Measurements from ENCODE around the gene SDHC.
A peak's percentile ranks its signal among the peaks of the same experiment; 100 is the strongest.
"Not testable (repeated sequence)": the region's sequence is repeated elsewhere in the genome, so short reads cannot be mapped to it uniquely, and the experiment has no call there.

The SDHC gene

DNA sequence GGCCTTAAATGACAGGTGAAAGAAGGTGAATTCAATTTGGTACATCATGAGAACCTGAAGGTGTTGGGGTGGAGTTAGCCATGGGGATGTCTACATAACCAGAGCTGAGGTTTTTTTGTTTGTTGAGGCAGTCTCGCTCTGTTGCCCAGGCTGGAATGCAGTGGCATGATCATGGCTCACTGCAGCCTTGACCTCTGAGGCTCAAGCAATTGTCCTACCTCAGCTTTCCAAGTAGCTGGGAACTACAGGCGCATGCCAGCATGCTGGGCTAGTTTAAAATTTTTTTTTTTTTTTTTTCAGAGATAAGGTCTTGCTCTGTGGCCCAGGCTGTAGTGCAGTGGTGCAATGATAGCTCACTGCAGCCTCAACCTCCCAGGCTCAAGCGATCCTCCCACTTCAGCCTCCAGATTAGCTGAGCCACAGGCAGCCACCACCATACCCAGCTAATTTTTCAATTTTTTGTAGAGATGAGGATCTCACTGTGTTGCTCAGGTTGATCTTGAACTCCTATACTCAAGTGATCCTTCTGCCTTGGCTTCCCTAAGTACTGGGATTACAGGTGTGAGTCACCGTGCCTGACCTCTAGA, 2.5 kb upstream of the SDHC start:
- DNase-seq (ENCODE audit: low spot score): no peak

DNA sequence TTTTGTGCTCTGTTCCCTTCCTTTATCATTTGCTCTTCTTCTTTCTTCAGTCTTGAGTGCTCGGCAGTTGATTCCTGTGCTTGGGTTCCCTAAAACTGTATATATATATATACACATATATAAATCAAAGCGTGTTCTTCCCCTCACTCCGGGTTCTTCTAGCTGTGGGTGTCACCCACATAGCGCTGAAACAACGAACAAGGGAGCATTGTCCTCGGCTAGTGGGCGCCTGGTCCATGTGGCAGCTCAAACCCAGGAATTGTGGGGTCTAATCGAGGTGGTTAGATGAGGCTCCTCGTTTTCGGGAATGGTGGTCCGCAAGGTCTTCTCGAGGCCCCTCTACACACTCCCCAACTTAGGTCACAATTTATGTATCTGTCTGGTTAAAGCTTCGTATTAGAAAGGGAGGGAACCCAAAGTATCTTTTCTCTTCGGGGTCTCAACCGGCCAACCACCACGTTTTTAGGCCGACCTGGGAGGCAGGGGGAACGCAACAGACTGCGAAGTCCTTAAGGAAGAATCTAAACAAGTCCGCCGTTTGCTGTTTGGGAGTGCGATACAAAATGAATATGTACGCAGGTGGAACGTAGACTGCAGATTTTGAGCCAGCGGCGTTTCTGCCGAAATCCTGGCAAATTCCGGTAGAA, 504 bp upstream of the SDHC start:
- peak; percentile 42 for DNase-seq (ENCODE audit: low spot score)

DNA sequence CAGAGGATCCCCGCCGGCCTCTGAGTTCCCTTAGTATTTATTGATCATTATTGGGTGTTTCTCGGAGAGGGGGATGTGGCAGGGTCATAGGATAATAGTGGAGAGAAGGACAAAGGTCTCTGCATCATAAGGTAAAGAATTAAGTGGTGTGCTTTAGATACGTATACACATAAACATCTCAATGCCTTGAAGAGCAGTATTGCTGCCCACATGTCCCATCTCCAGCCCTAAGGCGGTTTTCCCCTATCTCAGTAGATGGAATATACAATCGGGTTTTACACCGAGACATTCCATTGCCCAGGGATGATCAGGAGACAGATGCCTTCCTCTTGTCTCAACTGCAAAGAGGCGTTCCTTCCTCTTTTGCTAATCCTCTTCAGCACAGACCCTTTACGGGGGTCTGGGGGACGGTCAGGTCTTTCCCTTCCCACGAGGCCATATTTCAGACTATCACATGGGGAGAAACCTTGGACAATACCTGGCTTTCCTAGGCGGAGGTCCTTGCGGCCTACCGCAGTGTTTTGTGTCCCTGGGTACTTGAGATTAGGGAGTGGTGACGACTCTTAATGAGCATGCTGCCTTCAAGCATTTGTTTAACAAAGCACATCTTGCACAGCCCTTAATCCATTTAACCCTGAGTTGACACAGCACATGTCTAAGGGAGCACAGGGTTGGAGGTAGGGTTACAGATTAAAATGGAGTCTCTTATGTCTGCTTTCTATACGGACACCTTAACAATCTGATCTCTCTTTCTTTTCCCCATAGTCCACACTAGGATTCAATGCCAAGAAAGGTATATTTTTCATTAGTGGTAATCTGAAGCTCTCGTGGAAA, 1.9 kb downstream of the SDHC start:
- DNase-seq (ENCODE audit: low spot score): not testable (repeated sequence)

DNA sequence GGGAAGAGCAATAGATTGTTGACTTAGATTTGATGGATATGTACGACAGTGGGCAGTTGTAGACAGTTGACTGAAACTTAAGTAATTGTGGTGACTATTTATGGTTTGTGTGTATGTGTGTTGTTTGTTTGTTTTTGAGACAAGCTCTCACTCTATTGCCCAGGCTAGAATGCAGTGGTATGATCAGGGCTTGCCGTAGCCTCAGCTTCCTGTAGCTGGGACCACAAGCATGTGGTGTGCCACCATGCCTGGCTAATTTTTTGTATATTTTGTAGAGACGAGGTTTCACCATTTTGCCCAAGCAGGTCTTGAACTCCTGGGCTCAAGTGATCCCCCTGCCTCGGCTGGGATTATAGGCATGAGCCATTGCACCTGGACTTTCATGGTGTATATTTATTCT, 9.8 kb downstream of the SDHC start:
- DNase-seq (ENCODE audit: low spot score): no peak

DNA sequence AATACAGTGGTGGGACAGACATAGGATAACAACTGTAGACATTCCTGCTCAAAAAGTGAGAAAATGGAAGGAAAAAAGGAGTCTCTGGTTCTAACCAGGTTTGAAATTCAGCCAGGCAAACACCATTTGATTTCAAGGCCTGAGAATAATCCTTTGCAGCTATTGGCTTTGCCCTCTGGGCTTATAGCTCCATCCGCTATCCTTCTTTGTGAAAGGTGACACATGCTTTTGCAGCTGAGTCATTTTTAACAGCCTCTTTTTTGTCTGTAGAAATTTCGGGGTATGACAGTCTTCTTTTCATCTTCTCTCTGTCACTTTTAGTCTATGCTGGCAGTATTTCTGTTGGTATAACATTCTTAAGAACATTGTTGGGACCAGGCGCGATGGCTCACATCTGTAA, 16.2 kb downstream of the SDHC start:
- DNase-seq (ENCODE audit: low spot score): peak; percentile 5

DNA sequence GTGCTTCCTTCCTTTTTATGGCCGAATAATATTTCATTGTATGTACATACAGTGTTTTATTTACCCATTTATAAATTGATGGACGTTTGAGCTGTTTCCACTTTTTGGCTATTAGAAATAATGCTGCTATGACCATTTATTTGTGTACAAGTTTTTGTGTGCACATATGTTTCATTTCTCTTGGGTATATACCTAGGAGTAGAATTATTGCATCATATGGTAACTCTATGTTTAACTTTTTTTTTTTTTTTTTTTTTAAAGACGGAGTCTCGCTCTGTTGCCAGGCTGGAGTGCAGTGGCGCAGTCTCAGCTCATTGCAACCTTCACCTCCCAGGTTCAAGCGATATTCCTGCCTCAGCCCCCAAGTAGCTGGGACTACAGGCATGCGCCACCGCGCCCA, 19.0 kb downstream of the SDHC start:
- no peak for DNase-seq (ENCODE audit: low spot score)

DNA sequence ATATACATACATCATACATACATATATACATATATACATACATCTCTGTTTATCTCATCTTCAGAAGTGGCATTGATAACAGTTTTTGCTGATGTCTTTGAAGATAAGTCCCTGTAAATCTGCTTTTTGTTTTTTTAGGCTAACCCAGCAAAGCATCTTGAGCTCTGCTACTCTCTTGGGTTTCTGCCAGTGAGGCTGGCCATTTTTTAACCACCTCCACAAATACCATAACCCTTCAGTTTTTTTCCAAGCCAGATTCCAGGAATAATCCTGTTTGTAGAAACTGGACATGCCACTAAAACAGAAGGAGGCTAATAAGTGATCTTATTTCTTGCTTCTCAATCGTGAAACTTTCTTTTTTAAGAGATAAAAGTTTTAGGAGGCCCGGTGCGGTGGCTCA, 21.6 kb downstream of the SDHC start:
- no peak for DNase-seq (ENCODE audit: low spot score)

DNA sequence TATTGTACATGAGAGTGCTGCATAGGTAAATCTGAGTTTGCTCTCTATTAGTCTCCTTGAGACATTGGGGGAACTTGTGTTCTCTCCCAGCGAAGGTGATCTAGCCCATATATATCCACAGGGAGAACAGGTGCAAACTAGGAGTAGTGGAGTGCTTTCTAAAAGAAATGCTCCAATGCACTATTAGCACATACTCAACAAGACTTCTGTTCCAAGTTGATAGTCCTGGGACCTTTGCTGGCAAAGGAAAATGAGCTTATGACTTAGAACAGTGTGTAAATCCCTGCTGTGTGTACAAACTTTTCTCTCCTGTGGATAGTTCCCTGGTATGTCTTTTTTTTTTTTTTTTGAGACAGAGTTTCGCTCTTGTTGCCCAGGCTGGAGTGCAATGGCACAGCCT, 28.0 kb downstream of the SDHC start:
- DNase-seq (ENCODE audit: low spot score): no peak

DNA sequence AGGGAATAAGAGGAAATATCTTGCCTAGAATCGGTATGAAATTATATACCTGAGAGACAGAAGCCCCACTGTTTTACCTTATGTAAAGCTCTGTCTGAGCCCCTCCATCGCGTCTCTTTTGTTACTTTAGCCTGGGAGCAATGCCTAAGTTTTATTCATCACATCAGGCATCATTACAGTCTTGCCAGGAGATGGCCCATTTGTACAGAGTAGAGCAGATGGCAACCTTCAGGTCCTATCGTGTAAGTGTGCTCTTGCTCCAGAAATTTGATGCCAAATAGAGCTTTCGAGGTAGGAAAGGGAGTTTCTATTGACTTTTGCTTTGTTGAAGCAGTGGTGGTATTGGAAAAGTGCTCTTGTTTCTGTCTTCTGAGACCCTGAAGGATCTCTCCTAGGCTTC, 28.6 kb downstream of the SDHC start:
- no peak for DNase-seq (ENCODE audit: low spot score)

DNA sequence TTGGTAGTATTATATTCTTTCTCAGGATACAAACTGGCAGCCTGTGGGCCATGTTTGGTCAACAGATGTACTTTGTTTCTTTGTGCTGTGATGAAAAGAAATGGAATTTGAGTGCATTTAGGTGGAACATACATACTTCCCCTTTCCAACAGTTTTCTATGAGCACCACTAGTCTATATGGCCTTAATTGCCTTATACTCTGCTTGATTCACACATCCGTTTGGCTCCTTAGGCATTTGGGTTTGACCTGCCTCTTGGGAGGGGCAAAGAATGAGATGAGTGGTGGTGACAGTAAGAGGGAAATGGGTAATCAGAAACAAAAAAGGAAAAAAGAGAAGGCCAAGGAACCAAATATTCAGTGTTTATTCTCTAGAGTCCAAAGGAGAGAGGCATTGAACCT, 36.5 kb downstream of the SDHC start:
- DNase-seq (ENCODE audit: low spot score): no peak

DNA sequence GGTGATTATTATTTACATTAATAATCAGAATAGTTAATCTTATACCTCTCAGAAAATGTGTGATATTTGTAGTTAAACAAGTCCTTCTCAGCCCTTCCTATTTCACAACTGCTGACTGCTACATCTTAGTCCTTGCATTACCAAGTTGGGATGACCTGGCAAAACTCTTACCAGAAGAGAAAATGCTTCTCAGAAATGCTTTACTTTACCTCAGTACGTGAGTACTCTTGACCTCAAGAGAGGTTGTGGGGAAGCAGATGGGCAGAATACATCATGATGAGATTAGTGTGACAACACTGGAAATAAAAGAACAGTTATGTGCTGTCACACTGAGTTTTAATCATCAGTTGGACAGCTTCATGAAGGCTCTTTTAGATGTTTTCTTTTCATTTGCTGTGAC, 37.3 kb downstream of the SDHC start:
- no peak for DNase-seq (ENCODE audit: low spot score)

DNA sequence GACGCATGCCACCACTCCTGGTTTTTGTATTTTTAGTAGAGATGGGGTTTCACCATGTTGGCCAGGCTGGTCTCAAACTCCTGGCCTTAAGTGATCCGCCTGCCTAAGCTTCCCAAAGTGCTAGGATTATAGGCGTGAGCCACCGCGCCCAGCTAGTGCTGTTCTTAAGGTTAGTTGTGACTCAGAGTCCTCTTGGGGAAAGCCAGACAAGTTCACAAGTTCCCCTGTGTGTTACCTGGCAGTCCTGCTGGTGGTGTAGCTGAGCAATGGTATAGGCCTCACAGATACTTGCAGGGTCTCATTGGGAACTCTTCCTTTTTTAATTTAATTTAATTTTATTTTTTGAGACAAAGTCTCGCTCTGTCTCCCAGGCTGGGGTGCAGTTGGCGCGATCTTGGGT, 42.9 kb downstream of the SDHC start:
- no peak for DNase-seq (ENCODE audit: low spot score)

DNA sequence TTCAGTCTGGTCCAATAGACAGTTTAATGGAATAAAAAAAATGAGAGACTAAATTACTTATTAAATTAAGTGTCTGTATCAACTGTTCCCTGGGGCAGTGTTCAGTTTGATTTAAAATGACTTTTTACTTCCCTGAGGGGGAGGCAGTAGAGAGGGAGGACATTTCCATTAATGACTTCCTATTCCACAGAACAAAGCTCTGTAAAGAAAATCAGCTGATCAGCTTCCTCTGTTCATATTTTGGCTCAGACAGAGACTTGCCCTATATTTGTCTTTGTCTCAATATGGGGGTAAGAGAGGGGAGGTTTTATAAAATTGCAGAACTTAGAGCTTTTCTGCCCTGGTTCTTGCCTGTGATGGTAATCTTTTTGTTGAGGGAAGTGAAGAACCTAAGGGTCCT, 45.1 kb downstream of the SDHC start:
- no peak for DNase-seq (ENCODE audit: low spot score)

DNA sequence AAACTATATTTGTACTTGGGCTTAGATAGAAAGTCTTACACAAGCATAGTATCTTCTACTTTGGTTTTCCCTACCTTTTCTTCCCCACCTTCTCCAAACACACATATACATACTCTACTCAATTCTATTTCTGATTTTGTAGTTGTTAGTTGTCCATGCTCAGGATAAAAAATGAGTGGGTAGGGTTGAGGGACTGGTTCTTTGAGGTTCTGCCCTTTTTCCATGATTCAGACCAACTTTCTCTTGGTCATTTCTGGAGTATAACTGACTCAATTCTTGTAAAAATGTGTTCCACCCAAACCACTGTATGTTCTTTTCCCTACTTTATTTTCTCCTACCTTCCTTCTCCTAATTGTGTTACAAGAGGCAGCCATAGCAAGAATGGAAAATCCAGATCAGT, 50.2 kb downstream of the SDHC start:
- DNase-seq (ENCODE audit: low spot score): no peak

DNA sequence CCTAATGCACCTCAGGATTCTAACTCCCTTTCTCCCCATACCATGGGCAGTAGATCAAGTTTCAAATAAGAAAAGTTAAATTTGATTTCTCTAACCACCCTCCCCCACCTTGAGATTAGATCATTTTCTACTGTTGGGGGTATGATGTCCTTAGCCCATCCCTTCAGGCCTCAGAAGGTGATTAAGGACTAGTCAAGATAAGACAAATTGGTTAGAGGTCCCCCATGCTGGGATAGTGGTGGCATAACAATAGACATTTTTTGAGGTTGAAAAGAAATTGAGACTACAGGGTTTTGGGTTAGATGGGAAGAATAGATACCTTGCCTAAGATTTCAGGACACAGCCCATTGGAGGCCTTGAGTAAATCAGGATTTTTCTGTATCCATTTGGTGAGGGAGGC, 51.0 kb downstream of the SDHC start:
- no peak for DNase-seq (ENCODE audit: low spot score)

DNA sequence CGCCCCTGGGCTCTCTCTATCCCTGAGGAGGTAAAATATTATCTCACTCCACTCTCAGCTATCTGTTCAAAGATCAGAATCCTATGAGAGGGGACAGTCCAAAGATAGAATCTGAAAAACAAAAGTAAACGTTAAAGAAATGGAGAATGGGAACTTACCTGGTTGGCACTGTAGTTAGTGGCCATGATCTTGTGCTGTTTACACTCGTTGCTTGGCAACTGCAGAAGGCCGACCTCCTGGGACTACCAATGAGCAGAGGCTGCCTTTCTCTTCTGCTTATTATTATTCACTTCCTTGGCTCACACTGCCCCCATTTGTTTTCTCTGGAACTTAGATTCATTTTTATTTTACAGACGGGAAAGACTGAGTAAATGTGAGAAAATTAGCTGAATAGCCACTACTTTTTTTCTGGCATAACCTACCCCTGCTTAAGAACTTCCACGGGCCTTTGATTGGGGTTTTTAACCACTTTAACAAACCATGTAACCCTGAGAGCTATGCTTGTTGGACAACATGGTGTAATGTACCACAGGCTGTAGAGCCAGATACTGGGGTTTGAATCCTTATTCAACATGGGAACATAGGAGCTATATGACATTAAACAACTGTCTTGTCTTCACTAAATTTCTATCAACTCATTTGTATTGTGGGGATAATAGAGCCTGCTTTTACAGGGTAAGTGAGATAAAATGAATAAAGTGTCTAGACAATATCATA, 53.7 kb downstream of the SDHC start, which contains the start of gene CFAP126:
TSS of gene CFAP126 (minus strand) at position 193 of the 717 bp plus-strand sequence. CDS start at position 185, 8 bp downstream.
- peak; percentile 67 for DNase-seq (ENCODE audit: low spot score)

DNA sequence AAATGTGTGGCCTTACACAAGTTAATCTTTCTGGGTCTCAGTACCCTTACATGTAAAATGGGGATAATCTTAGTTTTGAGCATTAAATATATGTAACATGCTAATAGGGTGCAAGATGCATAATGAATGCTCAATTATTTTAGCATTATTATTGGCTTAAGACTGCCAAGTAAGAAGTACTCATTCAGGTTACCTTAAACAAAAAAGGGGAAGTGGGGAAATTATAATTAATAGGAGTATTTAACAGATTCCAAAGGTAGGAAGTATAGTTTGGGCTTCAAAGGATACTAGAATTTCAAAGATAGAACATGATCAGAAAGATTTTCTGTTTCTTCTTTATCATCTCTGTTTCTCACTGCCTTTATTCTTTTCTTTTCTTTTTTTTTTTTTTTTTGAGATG, 59.3 kb downstream of the SDHC start:
- no peak for DNase-seq (ENCODE audit: low spot score)

DNA sequence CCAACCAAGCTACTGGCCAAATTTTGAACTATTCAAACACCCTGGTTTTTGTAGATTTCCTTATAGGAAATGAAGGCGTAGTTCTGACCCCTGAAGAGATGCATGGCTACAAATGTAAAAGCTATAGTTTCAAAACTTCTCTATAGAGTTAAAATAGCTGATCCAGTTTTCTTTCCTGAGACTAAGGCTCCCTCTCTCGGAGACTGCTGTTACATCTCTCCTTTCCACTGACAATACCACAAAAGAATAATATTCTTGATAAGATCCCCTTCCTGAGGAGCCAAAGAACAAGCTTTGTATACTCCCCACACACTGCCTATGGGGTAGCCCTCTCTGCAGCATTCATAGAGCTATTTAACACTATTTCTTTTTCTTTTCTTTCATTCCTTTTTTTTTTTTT, 60.2 kb downstream of the SDHC start:
- DNase-seq (ENCODE audit: low spot score): no peak

DNA sequence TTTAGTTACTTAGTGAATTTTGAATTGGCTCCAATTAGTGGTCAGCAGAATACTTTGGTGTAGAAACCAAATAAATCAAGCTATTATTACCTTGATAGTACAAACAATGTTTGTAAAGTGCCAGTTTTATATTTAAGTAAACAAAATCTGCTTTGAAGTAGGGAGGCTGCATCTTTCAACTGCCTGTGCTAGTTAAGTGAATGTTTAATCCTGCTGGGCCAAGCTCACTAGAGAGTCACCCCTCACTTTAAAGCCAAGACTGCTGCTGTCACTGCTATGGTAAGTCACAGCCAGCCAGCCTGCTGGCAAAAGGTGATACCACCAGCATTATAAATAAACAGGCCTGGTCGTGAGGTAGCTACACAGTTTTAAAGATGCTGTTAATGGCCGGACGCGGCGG, 63.8 kb downstream of the SDHC start:
- DNase-seq (ENCODE audit: low spot score): no peak

DNA sequence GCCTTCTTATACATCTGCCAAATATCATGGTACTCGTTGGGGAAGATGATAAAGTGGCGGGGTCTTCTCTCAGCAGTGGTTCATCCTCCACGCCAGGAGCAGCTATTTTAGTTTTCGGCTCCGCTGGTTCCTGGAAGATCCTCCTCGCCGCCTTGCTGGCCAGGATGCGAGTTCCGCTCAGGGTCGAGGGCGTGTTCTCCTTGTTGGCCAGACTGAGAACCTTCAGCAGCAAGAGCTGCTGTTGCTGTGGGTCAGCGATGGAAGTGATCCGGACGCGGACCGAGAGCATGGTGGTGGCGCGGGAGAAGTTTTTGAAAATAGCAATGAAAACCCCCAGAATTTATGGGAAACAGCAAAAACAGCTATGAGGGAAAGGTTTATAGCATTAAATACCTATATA, 64.9 kb downstream of the SDHC start:
- no peak for DNase-seq (ENCODE audit: low spot score)

DNA sequence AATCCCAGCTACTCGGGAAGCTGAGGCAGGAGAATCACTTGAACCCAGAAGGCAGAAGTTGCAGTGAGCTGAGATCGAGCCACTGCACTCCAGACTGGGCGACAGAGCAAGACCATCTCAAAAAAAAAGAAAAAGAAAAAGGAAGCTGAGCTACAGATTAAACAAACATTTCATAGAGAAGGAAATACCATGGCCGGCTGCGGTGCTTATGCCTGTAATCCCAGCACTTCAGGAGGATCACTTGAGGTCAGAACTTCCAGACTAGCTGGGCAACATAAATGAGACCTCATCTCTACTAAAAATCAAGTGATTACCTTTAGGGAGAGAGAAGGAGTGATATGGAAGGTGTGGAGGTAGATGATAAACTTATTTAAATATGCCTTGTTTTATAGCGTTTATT, 67.5 kb downstream of the SDHC start:
- DNase-seq (ENCODE audit: low spot score): no peak

DNA sequence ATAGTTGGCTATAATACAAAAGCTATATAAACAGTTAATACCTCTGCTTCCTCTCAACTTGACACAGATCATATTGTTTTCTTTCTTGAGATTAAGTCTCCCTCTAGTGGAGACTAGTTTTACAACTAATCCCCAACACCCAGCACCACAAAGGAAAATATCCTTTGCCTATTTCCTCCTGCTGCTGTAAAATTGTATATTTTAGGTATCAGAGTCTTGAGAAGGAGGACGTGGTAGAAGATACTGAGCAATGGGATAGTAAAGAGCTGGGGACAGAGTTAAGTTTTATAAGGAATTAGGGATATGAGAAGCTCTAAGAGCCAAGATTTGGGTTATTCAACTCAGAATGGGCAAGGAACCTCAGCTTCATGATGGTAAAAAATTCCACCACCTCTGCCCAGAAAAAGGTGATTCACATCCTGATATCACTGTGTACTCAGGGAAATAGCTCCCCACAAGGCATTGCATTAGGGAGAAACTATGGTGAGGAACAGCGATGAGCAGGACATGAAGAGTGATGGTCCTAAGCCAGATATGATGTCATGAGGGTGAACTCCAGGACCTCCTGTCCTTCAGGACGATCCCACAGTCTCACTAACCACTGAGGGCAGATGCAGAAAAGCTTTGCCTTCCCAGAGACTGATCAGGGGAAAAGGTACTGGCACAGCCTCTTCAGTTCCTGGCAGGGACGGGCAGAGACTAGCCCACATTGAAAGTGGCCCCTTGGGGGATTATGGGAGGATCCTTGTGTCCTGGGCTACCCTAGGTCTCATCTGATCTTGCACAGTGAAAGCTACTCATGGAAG, 68.2 kb downstream of the SDHC start:
- peak; percentile 62 for DNase-seq (ENCODE audit: low spot score)

All from SW480 (cell line).